ENCODE data around the gene FBLN1.
A peak's percentile ranks its signal among the peaks of the same experiment; 100 is the strongest.

FBLN1 gene

DNA sequence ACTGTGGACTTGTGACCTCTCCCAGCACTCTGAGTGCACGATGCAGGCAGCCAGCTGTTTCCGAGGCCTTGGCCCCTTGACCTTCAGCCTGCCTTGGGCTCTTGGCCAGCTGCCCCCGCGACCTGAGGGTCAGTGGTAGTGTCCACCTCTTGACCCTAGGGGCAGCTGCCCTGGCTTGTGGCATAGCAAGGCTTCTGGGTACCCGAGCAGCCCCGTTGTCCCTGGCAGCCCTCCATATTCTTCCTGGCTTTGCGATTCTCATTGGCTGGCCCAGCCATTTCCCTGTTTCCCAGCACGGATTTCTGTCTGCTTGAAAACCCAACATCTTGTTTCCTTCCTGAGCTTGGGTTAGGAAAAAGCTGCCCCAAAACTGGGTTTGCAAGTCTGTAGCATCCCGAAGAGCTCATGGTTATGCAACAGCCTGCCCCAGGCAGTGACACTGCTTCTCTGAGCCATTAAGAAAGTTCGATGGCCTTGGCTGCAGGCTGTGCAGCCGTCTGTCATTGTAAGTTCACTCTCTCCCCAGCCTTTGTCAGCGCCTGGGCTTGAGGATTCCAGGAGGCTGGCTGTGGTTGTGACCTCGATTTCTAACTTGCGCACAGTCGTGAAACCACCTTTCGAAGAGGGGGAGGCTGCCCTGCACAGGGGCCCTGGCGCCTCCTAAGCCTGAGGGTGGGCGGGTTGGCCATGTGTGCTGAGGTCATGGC lies 48.8 kb downstream of the FBLN1 start:
- Histone ChIP-seq H3K36me3 (ENCODE audit: low read depth) (peaks cover 17% of the 10 kb centered on the region), H3K27me3 (ENCODE audit: insufficient read depth, poor library complexity, severe bottlenecking) (no peaks in the 10 kb centered on the region), H3K27ac (ENCODE audit: poor library complexity, severe bottlenecking) (no peak overlapping the region), H3K9me3 (ENCODE audit: severe bottlenecking) (no peaks in the 10 kb centered on the region), H3K4me1 (ENCODE audit: insufficient read depth, poor library complexity, severe bottlenecking) (peaks cover 21% of the 10 kb centered on the region), H3K4me3 (ENCODE audit: severe bottlenecking) (no peak overlapping the region)
- no peak for ATAC-seq (ENCODE audit: low read depth)
- TF ChIP-seq, protein P1, sequence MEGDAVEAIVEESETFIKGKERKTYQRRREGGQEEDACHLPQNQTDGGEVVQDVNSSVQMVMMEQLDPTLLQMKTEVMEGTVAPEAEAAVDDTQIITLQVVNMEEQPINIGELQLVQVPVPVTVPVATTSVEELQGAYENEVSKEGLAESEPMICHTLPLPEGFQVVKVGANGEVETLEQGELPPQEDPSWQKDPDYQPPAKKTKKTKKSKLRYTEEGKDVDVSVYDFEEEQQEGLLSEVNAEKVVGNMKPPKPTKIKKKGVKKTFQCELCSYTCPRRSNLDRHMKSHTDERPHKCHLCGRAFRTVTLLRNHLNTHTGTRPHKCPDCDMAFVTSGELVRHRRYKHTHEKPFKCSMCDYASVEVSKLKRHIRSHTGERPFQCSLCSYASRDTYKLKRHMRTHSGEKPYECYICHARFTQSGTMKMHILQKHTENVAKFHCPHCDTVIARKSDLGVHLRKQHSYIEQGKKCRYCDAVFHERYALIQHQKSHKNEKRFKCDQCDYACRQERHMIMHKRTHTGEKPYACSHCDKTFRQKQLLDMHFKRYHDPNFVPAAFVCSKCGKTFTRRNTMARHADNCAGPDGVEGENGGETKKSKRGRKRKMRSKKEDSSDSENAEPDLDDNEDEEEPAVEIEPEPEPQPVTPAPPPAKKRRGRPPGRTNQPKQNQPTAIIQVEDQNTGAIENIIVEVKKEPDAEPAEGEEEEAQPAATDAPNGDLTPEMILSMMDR (IDR thresholded peaks at IDR 0.05; ENCODE audit: poor library complexity, severe bottlenecking): no peak
- DNase-seq (ENCODE audit: low spot score): no peak

DNA sequence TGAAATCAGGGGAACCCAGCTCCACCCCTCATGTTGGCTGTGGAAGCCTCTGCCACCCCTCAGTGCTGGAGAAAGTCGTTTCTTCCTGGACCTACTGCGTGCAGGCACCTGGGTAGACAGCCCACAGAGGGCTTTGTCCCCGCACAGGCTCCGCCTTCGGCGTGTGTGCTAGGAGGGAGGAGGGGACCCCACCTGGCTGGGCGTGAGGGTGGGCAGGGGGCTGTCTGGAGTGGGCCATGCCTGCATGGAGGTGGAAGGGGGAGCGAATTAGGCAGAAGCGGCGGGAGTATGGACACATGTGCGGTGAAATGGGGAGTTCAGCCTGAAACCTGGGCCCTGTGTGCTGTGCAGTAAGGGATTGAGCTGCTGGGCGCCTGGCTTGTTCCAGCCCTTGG lies 49.3 kb downstream of the FBLN1 start:
- no peaks in the 10 kb centered on the region for H3K9me3 ChIP-seq (ENCODE audit: severe bottlenecking)
- no peak overlapping the region for H3K4me3 ChIP-seq (ENCODE audit: severe bottlenecking)
- H3K36me3 ChIP-seq (ENCODE audit: low read depth): peaks cover 17% of the 10 kb centered on the region
- DNase-seq (ENCODE audit: low spot score) (no peak), ATAC-seq (ENCODE audit: low read depth) (no peak)
- no peak overlapping the region for H3K27ac ChIP-seq (ENCODE audit: poor library complexity, severe bottlenecking)
- H3K27me3 ChIP-seq (ENCODE audit: insufficient read depth, poor library complexity, severe bottlenecking): no peaks in the 10 kb centered on the region
- peaks cover 21% of the 10 kb centered on the region for H3K4me1 ChIP-seq (ENCODE audit: insufficient read depth, poor library complexity, severe bottlenecking)
- TF ChIP-seq, protein P1 (IDR thresholded peaks at IDR 0.05; ENCODE audit: poor library complexity, severe bottlenecking): no peak

DNA sequence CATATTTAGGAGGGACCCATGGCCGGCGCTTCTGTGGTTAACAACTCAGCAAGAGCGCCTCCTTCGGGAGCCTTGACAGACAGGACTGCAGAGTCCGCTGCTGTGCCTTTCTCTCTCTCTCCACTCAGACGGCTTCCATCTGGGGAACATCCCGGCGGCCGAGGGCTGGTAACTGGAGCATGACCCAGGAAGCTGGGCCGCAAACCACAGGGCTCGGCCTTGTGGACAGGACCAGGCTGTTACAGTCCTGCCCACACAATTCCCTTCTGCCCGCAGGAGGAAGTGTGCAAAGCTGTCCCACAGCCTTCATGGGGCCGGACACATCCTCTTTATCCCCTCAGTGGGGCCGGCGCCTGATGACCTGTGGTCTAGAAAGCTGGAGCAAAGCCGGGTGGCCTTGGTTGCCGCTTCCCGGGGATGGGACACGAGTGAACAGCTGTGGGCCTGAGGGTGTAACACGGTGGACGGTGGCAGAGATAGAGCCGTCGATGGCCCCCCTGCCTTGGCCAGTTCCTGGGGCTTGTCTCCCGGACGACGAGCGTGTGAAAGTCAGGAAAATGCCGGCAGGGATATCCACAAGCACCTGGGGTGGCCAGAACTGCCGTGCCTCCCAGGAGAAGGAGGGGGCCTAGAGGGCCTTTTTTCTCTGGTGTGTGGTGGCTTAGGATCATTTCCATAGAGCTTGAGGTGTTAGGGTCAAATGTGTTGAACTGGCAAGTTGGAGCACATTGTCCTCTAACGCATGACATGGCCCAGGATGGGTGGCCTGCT lies 50.1 kb downstream of the FBLN1 start:
- Histone ChIP-seq H3K4me1 (ENCODE audit: insufficient read depth, poor library complexity, severe bottlenecking) (peaks cover 21% of the 10 kb centered on the region), H3K27me3 (ENCODE audit: insufficient read depth, poor library complexity, severe bottlenecking) (no peaks in the 10 kb centered on the region), H3K36me3 (ENCODE audit: low read depth) (peaks cover 13% of the 10 kb centered on the region), H3K27ac (ENCODE audit: poor library complexity, severe bottlenecking) (peak overlapping the region; percentile 55), H3K9me3 (ENCODE audit: severe bottlenecking) (no peaks in the 10 kb centered on the region), H3K4me3 (ENCODE audit: severe bottlenecking) (no peak overlapping the region)
- no peak for ATAC-seq (ENCODE audit: low read depth)
- TF ChIP-seq, protein P1 (IDR thresholded peaks at IDR 0.05; ENCODE audit: poor library complexity, severe bottlenecking): no peak
- no peak for DNase-seq (ENCODE audit: low spot score)

DNA sequence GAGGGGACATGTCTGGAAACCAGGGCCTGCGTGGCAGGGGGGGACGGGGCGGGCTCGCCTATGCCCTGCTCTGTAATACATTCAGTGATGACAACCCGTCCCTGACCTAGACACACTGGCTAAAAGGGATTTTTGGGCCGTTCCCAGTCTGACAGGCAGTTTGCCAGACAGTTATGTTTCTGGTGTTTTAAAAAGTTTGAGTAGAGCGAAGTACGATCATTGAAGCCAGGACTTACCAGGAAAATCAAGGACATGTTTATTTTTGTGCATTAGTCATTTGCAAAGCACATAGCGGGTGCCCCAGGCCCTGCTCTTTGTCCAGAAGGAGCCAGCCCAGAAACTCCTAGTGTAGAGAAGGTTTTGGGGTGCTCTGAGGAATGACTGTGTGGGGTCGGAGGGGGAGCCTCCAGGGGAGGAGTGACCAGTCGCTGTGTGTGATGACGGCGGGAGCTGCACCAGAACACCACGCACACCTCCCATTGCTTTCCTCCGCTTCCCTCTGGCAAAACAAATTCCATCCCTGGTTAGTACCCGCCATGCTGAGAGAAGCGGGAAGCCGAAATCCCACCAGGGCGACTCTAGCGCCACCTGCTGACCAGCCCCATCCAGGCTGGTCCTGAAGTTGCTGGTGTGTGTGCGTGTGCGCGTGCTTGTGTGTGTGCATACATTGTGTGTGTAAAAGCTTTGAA lies 50.8 kb downstream of the FBLN1 start:
- peaks cover 8% of the 10 kb centered on the region; the same call in 1 of the 2 replicates for H3K36me3 ChIP-seq (ENCODE audit: low read depth)
- TF ChIP-seq, protein P1 (IDR thresholded peaks at IDR 0.05; ENCODE audit: poor library complexity, severe bottlenecking): peak; percentile 94
- peaks cover 21% of the 10 kb centered on the region for H3K4me1 ChIP-seq (ENCODE audit: insufficient read depth, poor library complexity, severe bottlenecking)
- H3K4me3 ChIP-seq (ENCODE audit: severe bottlenecking): no peak overlapping the region
- DNase-seq (ENCODE audit: low spot score) (no peak), ATAC-seq (ENCODE audit: low read depth) (peak; percentile 62)
- H3K27me3 ChIP-seq (ENCODE audit: insufficient read depth, poor library complexity, severe bottlenecking): no peaks in the 10 kb centered on the region
- H3K9me3 ChIP-seq (ENCODE audit: severe bottlenecking): no peaks in the 10 kb centered on the region
- H3K27ac ChIP-seq (ENCODE audit: poor library complexity, severe bottlenecking): peak overlapping the region; percentile 55
